PC-9 (cell line): ENCODE data around the gene TNIP2. TPM values are rescaled to one million over a fixed set of nuclear protein-coding genes. Genes with fewer than 3 reads are reported as not detected.
A peak's percentile ranks its signal among the peaks of the same experiment; 100 is the strongest.

Experiments used
- BruUV-seq: library from RNA; stranded (reverse); fragments of 400-500 nt; replicated peaks from 2 replicates; lab custom pipeline; 2021; lab: Mats Ljungman, UMichigan
- CTCF ChIA-PET: fragments of 300-600 bp; sonication (Branson Sonifier 250); formaldehyde crosslinking; loops from one replicate; lab custom pipeline; 2022; ENCODE audit warnings: antibody characterized with exemption; lab: Charles Lee
- POLR2A ChIA-PET: fragments of 300-600 bp; sonication (Branson Sonifier 250); formaldehyde crosslinking; loops from one replicate; lab custom pipeline; 2022; ENCODE audit warnings: antibody characterized with exemption; ENCODE audit not compliant: unreplicated experiment; lab: Charles Lee
- DNase-seq, 2 experiments: peaks; one replicate each; pipeline versions ENCODE4 v3.0.0 to v3.0.0-alpha.2; 2015 to 2022; ENCODE audit warnings: mixed read lengths in 1 of 2
- H2AFZ ChIP-seq: fragments of 200-600 bp; sonication (generic); 2 replicates; pipeline ENCODE4 v1.8.1; 2017; ENCODE audit warnings: antibody characterized with exemption
- H3F3A ChIP-seq: fragments of 200-600 bp; sonication (generic); 2 replicates; pipeline ENCODE4 v1.8.1; 2017; ENCODE audit warnings: antibody characterized with exemption, mild to moderate bottlenecking, low read depth; ENCODE audit not compliant: insufficient read depth
- H3K27ac ChIP-seq: fragments of 200-600 bp; sonication (generic); 2 replicates; pipeline ENCODE4 v1.6.1; 2016; ENCODE audit warnings: mixed run types
- H3K27me3 ChIP-seq: fragments of 200-600 bp; sonication (generic); 2 replicates; pipeline ENCODE4 v1.6.1; 2016; ENCODE audit warnings: low read depth, mixed run types; ENCODE audit not compliant: insufficient read depth
- H3K36me3 ChIP-seq: fragments of 200-600 bp; sonication (generic); 2 replicates; pipeline ENCODE4 v1.6.1; 2016; ENCODE audit warnings: low read depth, mixed run types
- H3K4me1 ChIP-seq: fragments of 200-600 bp; sonication (generic); replicated peaks from 2 replicates; pipeline ENCODE4 v1.6.1; 2016; ENCODE audit warnings: mixed run types; ENCODE audit not compliant: insufficient read depth
- H3K4me2 ChIP-seq: fragments of 200-600 bp; sonication (generic); 2 replicates; pipeline ENCODE4 v1.6.1; 2017; ENCODE audit warnings: mixed run types
- H3K4me3 ChIP-seq: fragments of 200-600 bp; sonication (generic); 2 replicates; pipeline ENCODE4 v1.6.1; 2016; ENCODE audit warnings: mixed run types
- H3K79me2 ChIP-seq: fragments of 200-600 bp; sonication (generic); 2 replicates; pipeline ENCODE4 v1.6.1; 2017; ENCODE audit warnings: low read depth, mixed run types
- H3K9me2 ChIP-seq: fragments of 200-600 bp; sonication (generic); 2 replicates; pipeline ENCODE4 v1.8.1; 2017; ENCODE audit warnings: mild to moderate bottlenecking; ENCODE audit not compliant: insufficient read depth
- H3K9me3 ChIP-seq: fragments of 200-600 bp; sonication (generic); 2 replicates; pipeline ENCODE4 v1.8.1; 2016; ENCODE audit warnings: low read depth; ENCODE audit not compliant: insufficient read depth
- H4K20me1 ChIP-seq: fragments of 200-600 bp; sonication (generic); 2 replicates; pipeline ENCODE4 v1.8.1; 2017; ENCODE audit not compliant: insufficient read depth
- CTCF ChIP-seq: fragments of 200-600 bp; sonication (generic); conservative IDR thresholded peaks from 2 replicates; pipeline ENCODE4 v1.6.1; 2017; ENCODE audit warnings: mixed run types, antibody characterized with exemption, mild to moderate bottlenecking, moderate library complexity
- EZH2 ChIP-seq: fragments of 200-600 bp; sonication (generic); IDR thresholded peaks from 2 replicates; pipeline ENCODE4 v1.8.0; 2017; ENCODE audit warnings: antibody characterized with exemption, low read depth
- intact Hi-C: fragments of 100-400 bp; cut with micrococcal nuclease; formaldehyde crosslinking; loops from one replicate; pipeline ENCODE4 v1.10.0; 2022; ENCODE audit not compliant: unreplicated experiment
- total RNA-seq: library from RNA; stranded (reverse); gene quantifications from 2 replicates; pipeline ENCODE4 v1.2.3, GENCODE V29; 2021

The TNIP2 gene
- total RNA-seq, 1 experiment from 2014 or later: 37.1 TPM

DNA sequence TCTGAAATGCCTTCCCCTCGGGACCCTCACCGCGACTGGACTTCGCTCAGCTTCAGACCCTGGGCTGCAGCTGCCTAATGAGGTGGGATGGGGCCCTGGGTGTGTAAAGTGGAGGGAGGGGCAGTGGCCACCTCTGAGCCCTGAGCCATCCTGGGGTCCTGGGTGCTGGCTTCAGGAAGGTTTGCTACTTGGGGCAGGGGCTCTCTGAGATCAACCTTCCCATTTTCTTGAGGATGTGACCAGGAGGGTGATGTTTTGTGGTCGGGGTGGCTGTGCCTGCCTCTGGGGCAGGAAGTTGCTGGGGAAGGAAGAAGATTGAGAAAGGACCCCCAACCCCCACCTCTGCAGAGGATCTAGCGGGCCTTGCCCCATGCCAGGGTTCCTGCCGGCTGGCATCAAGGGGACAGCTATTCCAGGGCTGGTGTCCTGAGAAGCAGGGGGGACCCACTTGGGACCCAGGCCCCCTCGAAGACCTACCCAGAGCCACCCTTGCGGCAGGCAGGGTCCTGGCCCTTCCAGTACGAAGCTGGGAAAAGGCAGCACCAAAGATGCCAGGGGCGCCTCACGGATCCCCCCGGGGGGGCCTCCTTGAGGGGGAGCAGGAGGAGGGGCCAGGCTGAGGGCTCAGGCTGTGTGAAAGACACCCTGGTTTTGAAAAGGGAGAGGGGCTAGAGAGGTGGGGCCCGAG is 43.2 kb upstream of the TNIP2 start:
- Histone ChIP-seq H3K79me2 (peaks cover 5% of the 10 kb centered on the region; the same call in 1 of the 2 replicates), H3K27me3 (no peaks in the 10 kb centered on the region), H3F3A (peaks cover 30% of the 10 kb centered on the region), H3K4me1 (peaks cover 80% of the 10 kb centered on the region), H4K20me1 (no peaks in the 10 kb centered on the region), H3K4me2 (peak overlapping the region; percentile 72), H2AFZ (no peak overlapping the region), H3K4me3 (0 out of 2 replicates have a peak overlapping the region, but pooled peaks have one; percentile 26), H3K9me3 (no peaks in the 10 kb centered on the region), H3K9me2 (no peaks in the 10 kb centered on the region), H3K36me3 (no peaks in the 10 kb centered on the region), H3K27ac (peak overlapping the region; percentile 82)
- TF ChIP-seq CTCF: no peak
- POLR2A ChIA-PET: interaction anchor here (0.7 kb wide), 2 partner anchors 18 to 152 kb away, joined by 3 to 8 read pairs; no protein-coding TSS in a partner anchor
- no peak for DNase-seq
- CTCF ChIA-PET: interaction anchor here (1.3 kb wide), 1 partner anchor 10 kb away, joined by 4 read pairs; no protein-coding TSS in a partner anchor
- BruUV-seq: no TSS peak
- intact Hi-C loops: loop anchor here (2.0 kb wide), 2 partner anchors 43 to 685 kb away; partner anchors contain the start of gene TNIP2

DNA sequence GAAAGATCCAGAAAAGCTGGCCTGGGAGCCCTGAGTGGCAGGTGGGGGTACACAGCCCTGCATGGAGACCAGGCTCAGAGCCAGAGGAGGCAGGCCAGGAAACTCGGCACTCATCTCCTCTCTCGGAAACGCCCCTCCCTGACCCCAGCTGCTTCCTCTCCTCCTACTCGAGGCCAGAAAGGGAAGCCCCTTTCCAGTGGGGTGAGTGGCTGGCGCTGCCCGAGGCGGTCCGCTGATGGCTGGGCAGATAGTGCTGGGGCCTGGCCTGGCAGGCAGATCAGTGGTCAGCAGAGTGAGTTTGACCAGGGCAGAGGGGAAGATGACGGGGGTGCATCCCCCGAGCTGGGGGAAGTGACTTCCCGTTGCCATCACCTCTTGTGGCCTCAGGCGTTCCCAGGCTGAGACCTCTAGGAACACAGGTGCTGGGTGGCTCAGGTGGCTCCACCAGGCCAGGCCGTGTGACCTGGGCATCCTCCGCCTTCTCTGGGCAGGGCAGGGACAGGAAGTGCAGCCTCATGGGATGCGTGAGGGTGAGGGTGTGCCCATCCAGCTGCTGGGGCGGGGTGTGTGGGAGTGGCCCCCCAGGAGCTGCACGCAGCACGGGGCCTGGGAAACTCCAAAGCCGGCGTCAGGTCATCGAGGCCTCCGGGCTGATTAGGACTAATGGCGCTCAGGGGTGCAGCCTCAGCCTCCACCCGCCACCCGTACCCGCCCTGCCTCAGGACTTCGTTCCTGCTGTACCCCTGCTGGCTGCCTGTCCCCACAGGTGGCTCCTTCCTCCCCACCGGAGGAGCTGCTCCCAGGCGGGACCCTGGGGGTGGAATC is 42.5 kb upstream of the TNIP2 start:
- BruUV-seq: no TSS peak
- H3K4me2 ChIP-seq: peak overlapping the region; percentile 72
- peak overlapping the region; percentile 82 for H3K27ac ChIP-seq
- peaks cover 81% of the 10 kb centered on the region for H3K4me1 ChIP-seq
- H3K9me2 ChIP-seq: no peaks in the 10 kb centered on the region
- DNase-seq: peak; percentile 96 to 98
- ChIA-PET CTCF (no interaction called here), POLR2A (interaction anchor here (0.6 to 0.7 kb wide), 2 partner anchors 19 to 98 kb away, joined by 3 to 5 read pairs; no protein-coding TSS in a partner anchor)
- no peaks in the 10 kb centered on the region for H3K36me3 ChIP-seq
- H3K9me3 ChIP-seq: no peaks in the 10 kb centered on the region
- intact Hi-C loops: loop anchor here (1.0 to 2.0 kb wide), 3 partner anchors 42 to 686 kb away; partner anchors contain the start of gene TNIP2
- 0 out of 2 replicates have a peak overlapping the region, but pooled peaks have one; percentile 26 for H3K4me3 ChIP-seq
- H4K20me1 ChIP-seq: no peaks in the 10 kb centered on the region
- no peaks in the 10 kb centered on the region for H3K27me3 ChIP-seq
- H2AFZ ChIP-seq: no peak overlapping the region
- TF ChIP-seq CTCF: no peak
- TF ChIP-seq EZH2: no peak
- peaks cover 30% of the 10 kb centered on the region for H3F3A ChIP-seq
- peaks cover 5% of the 10 kb centered on the region; the same call in 1 of the 2 replicates for H3K79me2 ChIP-seq
